SKM-1 (cell line): ENCODE measurements around the gene TRAPPC11.

Source experiments
- DNase-seq: peaks from one replicate; lab custom pipeline; 2025; ENCODE audit not compliant: unreplicated experiment; lab: John Stamatoyannopoulos, UW

Gene TRAPPC11

GRCh38 chr4:183755596-183755995 is 96.5 kb downstream of the TRAPPC11 start:
- no peak for DNase-seq

- DNase-seq = no peak
These were observed 98.0 kb downstream of the TRAPPC11 start for GRCh38 chr4:183757060-183757459.

GRCh38 chr4:183758061-183758757 is 99.1 kb downstream of the TRAPPC11 start:
- no peak for DNase-seq

- no peak for DNase-seq
These were observed 99.8 kb downstream of the TRAPPC11 start for GRCh38 chr4:183758758-183759447.

GRCh38 chr4:183760326-183760725 is 101.2 kb downstream of the TRAPPC11 start:
- DNase-seq = no peak
